Body of pancreas (tissue), 4 donors: Measurements from ENCODE around the gene MYO15B.

Experiments
- POLR2A ChIP-seq, 3 donors: fragments of 450-650 bp; IDR thresholded peaks; one replicate each; pipeline ENCODE4 v1.6.1; 2016; ENCODE audit warnings: antibody characterized with exemption in 3 of 3, mild to moderate bottlenecking in 2 of 3
- TF ChIP-seq, protein P1 (sequence below), 7 experiments: fragments of 450-650 bp in 4 of 7; fragments of 200-600 bp in 3 of 7; sonication (generic) in 3 of 7; IDR thresholded peaks; one replicate each; pipeline ENCODE4 v1.5.1; 2016 to 2019; ENCODE audit warnings: antibody characterized with exemption in 7 of 7

DNA sequence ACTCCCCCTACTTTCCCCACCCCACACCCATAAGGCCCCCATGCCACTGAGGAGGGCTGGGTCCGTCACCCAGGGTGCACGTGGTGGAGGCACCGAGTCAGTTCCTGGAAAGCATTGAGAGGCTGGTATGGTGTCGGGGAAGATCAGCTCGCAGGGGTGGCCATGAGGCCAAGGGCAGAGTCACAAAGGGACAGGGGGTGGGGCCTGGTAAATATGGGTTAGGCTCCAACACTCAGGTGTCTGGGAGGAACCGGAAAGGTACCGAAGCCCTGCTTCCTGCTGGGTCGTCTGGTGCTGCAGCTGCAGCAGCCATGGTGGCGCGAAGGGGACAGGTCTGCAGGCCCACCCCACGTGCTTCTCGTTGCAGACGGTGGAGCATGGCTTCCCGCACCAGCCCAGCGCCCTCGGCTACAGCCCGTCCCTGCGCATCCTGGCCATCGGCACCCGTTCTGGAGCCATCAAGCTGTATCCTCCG is 31.9 kb upstream of the MYO15B start:
- no peak for TF ChIP-seq POLR2A (IDR thresholded peaks at IDR 0.05)
- TF ChIP-seq, protein P1, sequence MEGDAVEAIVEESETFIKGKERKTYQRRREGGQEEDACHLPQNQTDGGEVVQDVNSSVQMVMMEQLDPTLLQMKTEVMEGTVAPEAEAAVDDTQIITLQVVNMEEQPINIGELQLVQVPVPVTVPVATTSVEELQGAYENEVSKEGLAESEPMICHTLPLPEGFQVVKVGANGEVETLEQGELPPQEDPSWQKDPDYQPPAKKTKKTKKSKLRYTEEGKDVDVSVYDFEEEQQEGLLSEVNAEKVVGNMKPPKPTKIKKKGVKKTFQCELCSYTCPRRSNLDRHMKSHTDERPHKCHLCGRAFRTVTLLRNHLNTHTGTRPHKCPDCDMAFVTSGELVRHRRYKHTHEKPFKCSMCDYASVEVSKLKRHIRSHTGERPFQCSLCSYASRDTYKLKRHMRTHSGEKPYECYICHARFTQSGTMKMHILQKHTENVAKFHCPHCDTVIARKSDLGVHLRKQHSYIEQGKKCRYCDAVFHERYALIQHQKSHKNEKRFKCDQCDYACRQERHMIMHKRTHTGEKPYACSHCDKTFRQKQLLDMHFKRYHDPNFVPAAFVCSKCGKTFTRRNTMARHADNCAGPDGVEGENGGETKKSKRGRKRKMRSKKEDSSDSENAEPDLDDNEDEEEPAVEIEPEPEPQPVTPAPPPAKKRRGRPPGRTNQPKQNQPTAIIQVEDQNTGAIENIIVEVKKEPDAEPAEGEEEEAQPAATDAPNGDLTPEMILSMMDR (IDR thresholded peaks at IDR 0.05) = no peak
